ENCODE results near the gene CYP2C8. TPM values are rescaled to one million over a fixed set of nuclear protein-coding genes. Genes with fewer than 3 reads are reported as not detected.

Gene CYP2C8
- total RNA-seq = not detected in 2 replicates

GRCh38 chr10:95069286-95069685, at the start of gene CYP2C8:
Gene CYP2C8, minus strand, starts transcription at chr10:95069497. Its CDS starts 95 bp downstream, at chr10:95069402.

Other genes with a start within 250 kb of the CYP2C8 start
- gene CYP2C9, start 130.8 kb downstream of the CYP2C8 start, total RNA-seq = not detected in 2 replicates
- not detected in 2 replicates for gene ACSM6, start 124.7 kb upstream of the CYP2C8 start, total RNA-seq
- 36.1 and 74.6 TPM in 2 replicates for gene PDLIM1, start 221.5 kb upstream of the CYP2C8 start, total RNA-seq

All from bladder microvascular endothelial cell (primary cell).